Common myeloid progenitor, CD34-positive (primary cell): ENCODE data around the gene TNFSF8. TPM values are rescaled to one million over a fixed set of nuclear protein-coding genes. Genes with fewer than 3 reads are reported as not detected.
A peak's percentile ranks its signal among the peaks of the same experiment; 100 is the strongest.

Experiments
- CTCF ChIA-PET: fragments of 350-600 bp; sonication (Branson Sonifier 250); formaldehyde crosslinking; loops from one replicate; lab custom pipeline; 2021; ENCODE audit warnings: antibody characterized with exemption; lab: Charles Lee
- POLR2A ChIA-PET: fragments of 350-600 bp; sonication (Branson Sonifier 250); formaldehyde crosslinking; loops from one replicate; lab custom pipeline; 2021; ENCODE audit warnings: antibody characterized with exemption; lab: Charles Lee
- DNase-seq, 3 donors: peaks; one replicate each; pipeline versions ENCODE4 v3.0.0 to v3.0.0-alpha.2; 2013
- H3K27ac ChIP-seq, 2 experiments: 1 replicate in 1 of 2; 2 replicates in 1 of 2; pipeline ENCODE4 v1.7.0; 2013; ENCODE audit warnings: inconsistent platforms in 2 of 2, low read length in 2 of 2, mild to moderate bottlenecking in 2 of 2, low read depth in 1 of 2, moderate library complexity in 1 of 2; ENCODE audit not compliant: severe bottlenecking in 2 of 2, insufficient read depth in 1 of 2, poor library complexity in 1 of 2
- H3K27me3 ChIP-seq, 5 experiments: replicated peaks in 2 of 5; 1 replicate in 3 of 5; 2 replicates in 2 of 5; pipeline versions ENCODE4 v1.6.1 to v1.7.0; 2013; ENCODE audit warnings: low read length in 4 of 5, mild to moderate bottlenecking in 2 of 5, moderate library complexity in 2 of 5, inconsistent platforms in 1 of 5; ENCODE audit not compliant: insufficient read depth in 5 of 5, control insufficient read depth in 4 of 5
- H3K36me3 ChIP-seq, 4 experiments: 1 replicate in 2 of 4; 2 replicates in 2 of 4; pipeline versions ENCODE4 v1.6.1 to v1.7.0; 2013; ENCODE audit warnings: low read length in 3 of 4, control low read depth in 1 of 4, mild to moderate bottlenecking in 1 of 4; ENCODE audit not compliant: control insufficient read depth in 4 of 4, insufficient read depth in 4 of 4
- H3K4me1 ChIP-seq, 4 experiments: 1 replicate in 3 of 4; 2 replicates in 1 of 4; pipeline versions ENCODE4 v1.6.1 to v1.7.1; 2013; ENCODE audit warnings: low read length in 3 of 4, mild to moderate bottlenecking in 3 of 4, control low read depth in 1 of 4, inconsistent platforms in 1 of 4, moderate library complexity in 1 of 4; ENCODE audit not compliant: control insufficient read depth in 4 of 4, insufficient read depth in 4 of 4; ENCODE audit errors: control extremely low read depth in 1 of 4
- H3K4me3 ChIP-seq, 7 experiments: 1 replicate in 4 of 7; 2 replicates in 3 of 7; pipeline versions ENCODE4 v1.5.1 to v1.7.0; 2013; ENCODE audit warnings: mild to moderate bottlenecking in 7 of 7, low read length in 6 of 7, moderate library complexity in 6 of 7, inconsistent platforms in 2 of 7, low read depth in 2 of 7, control low read depth in 1 of 7; ENCODE audit not compliant: insufficient read depth in 4 of 7, control insufficient read depth in 1 of 7; ENCODE audit errors: extremely low read depth in 1 of 7
- H3K9me3 ChIP-seq, 5 experiments: 1 replicate in 4 of 5; 2 replicates in 1 of 5; pipeline versions ENCODE4 v1.6.1 to v1.7.1; 2013; ENCODE audit warnings: low read length in 4 of 5, mild to moderate bottlenecking in 2 of 5, inconsistent platforms in 1 of 5, low read depth in 1 of 5, moderate library complexity in 1 of 5; ENCODE audit not compliant: control insufficient read depth in 4 of 5, insufficient read depth in 2 of 5; ENCODE audit errors: control extremely low read depth in 1 of 5
- WGBS: methylation state at CpG from one replicate; pipeline ENCODE4 v1.1.5; 2013; ENCODE audit not compliant: insufficient coverage; 5-methylcytosine and 5-hydroxymethylcytosine counted together
- polyA plus RNA-seq: library from polyadenylated mRNA; unstranded; fragments of 120-200 nt; gene quantifications from one replicate; pipeline ENCODE4 v1.2.1, GENCODE V29; 2013

The TNFSF8 gene
- 6.9 TPM for polyA plus RNA-seq

- 2% methylated on average over 8 of the region's 24 CpGs for WGBS
- DNase-seq, result peak; percentile 79 to 96 (median 95)
- Histone ChIP-seq H3K4me3 (peak within 1 kb of the TSS; percentile 29 to 84 (median 69)), H3K27me3 (no peaks in the 10 kb centered on the region), H3K9me3 (no peaks in the 10 kb centered on the region), H3K4me1 (peaks cover 25 to 45% (median 37%) of the 10 kb centered on the region in 4 experiments), H3K36me3 (no peaks in the 10 kb centered on the region), H3K27ac (peak within 1 kb of the TSS; percentile 47 to 72)
- ChIA-PET POLR2A (interaction anchor here (0.7 to 1.2 kb wide), 2 partner anchors 14 to 16 kb away, joined by 3 to 4 read pairs; no protein-coding TSS in a partner anchor), CTCF (interaction anchor here (0.7 to 4.1 kb wide), 10 partner anchors 10 to 192 kb away, joined by 3 to 19 read pairs (median 4); no protein-coding TSS in a partner anchor)
These were observed at the start of gene TNFSF8 for GRCh38 chr9:114930056-114930812. Gene TNFSF8, minus strand, starts transcription at chr9:114930591. Its CDS starts 288 bp downstream, at chr9:114930303.

GRCh38 chr9:114973216-114973615 lies 42.8 kb upstream of the TNFSF8 start:
- Histone ChIP-seq H3K36me3 (no peaks in the 10 kb centered on the region), H3K4me1 (no peaks in the 10 kb centered on the region), H3K9me3 (peaks cover 0 to 1% (median 0%) of the 10 kb centered on the region in 5 experiments), H3K27ac (no peak overlapping the region), H3K27me3 (no peaks in the 10 kb centered on the region), H3K4me3 (no peak overlapping the region)
- WGBS, result 75% methylated on average over 2 of the region's 2 CpGs
- POLR2A ChIA-PET, result no interaction called here
- no peak for DNase-seq
- CTCF ChIA-PET, result no interaction called here

GRCh38 chr9:114972510-114973136 lies 42.2 kb upstream of the TNFSF8 start:
- H3K4me3 ChIP-seq, result no peak overlapping the region
- WGBS, result 100% methylated on average over 1 of the region's 3 CpGs
- POLR2A ChIA-PET, result no interaction called here

GRCh38 chr9:114969269-114969668 lies 38.9 kb upstream of the TNFSF8 start:
- no peak for DNase-seq
- ChIA-PET CTCF (interaction anchor here (1.1 kb wide), 1 partner anchor 45 kb away, joined by 4 read pairs; no protein-coding TSS in a partner anchor), POLR2A (interaction anchor here (0.6 kb wide), 1 partner anchor 11 kb away, joined by 3 read pairs; no protein-coding TSS in a partner anchor)
- Histone ChIP-seq H3K4me3 (no peak overlapping the region), H3K27me3 (no peaks in the 10 kb centered on the region), H3K27ac (no peak overlapping the region), H3K9me3 (peaks cover 0 to 3% (median 0%) of the 10 kb centered on the region in 5 experiments), H3K36me3 (no peaks in the 10 kb centered on the region), H3K4me1 (no peaks in the 10 kb centered on the region)
- WGBS, result 100% methylated on average over 1 of the region's 1 CpG

More at GRCh38 chr9:114972510-114973136, 42.2 kb upstream of the TNFSF8 start:
- DNase-seq, result no peak
- CTCF ChIA-PET, result no interaction called here
- H3K9me3 ChIP-seq, result peaks cover 0 to 1% (median 0%) of the 10 kb centered on the region in 5 experiments
- no peaks in the 10 kb centered on the region for H3K27me3 ChIP-seq
- no peaks in the 10 kb centered on the region for H3K4me1 ChIP-seq
- H3K36me3 ChIP-seq, result no peaks in the 10 kb centered on the region
- no peak overlapping the region for H3K27ac ChIP-seq

- no peak overlapping the region for H3K4me3 ChIP-seq
- H3K36me3 ChIP-seq, result peaks cover 0 to 3% (median 0%) of the 10 kb centered on the region in 4 experiments
- WGBS, result 71% methylated on average over 1 of the region's 1 CpG
- no peak overlapping the region for H3K27ac ChIP-seq
- no peaks in the 10 kb centered on the region for H3K4me1 ChIP-seq
- peaks cover 0 to 7% (median 0%) of the 10 kb centered on the region in 5 experiments for H3K9me3 ChIP-seq
- DNase-seq, result peak in 2 of 3 donors; percentile 63 to 72
- POLR2A ChIA-PET, result interaction anchor here (0.6 kb wide), 1 partner anchor 10 kb away, joined by 3 read pairs; no protein-coding TSS in a partner anchor
- H3K27me3 ChIP-seq, result no peaks in the 10 kb centered on the region
- CTCF ChIA-PET, result interaction anchor here (1.1 kb wide), 1 partner anchor 46 kb away, joined by 4 read pairs; no protein-coding TSS in a partner anchor
These were observed 38.3 kb upstream of the TNFSF8 start for GRCh38 chr9:114968671-114969070.

GRCh38 chr9:114965564-114965963 lies 35.2 kb upstream of the TNFSF8 start:
- Histone ChIP-seq H3K27me3 (no peaks in the 10 kb centered on the region), H3K27ac (no peak overlapping the region), H3K4me1 (no peaks in the 10 kb centered on the region), H3K36me3 (peaks cover 0 to 3% (median 0%) of the 10 kb centered on the region in 4 experiments), H3K9me3 (peaks cover 0 to 27% (median 12%) of the 10 kb centered on the region in 5 experiments), H3K4me3 (no peak overlapping the region)
- ChIA-PET POLR2A (no interaction called here), CTCF (interaction anchor here (1.4 kb wide), 1 partner anchor 55 kb away, joined by 5 read pairs; no protein-coding TSS in a partner anchor)
- WGBS, result no CpG with 5 or more reads among the region's 1 CpG
- no peak for DNase-seq
